Astrocyte of the cerebellum (primary cell): ENCODE measurements around the gene GDPD2.
A peak's percentile ranks its signal among the peaks of the same experiment; 100 is the strongest.

Experiments used
- DNase-seq: peaks from one replicate; pipeline ENCODE4 v3.0.0-alpha.2; 2011; ENCODE audit warnings: low read depth
- H3K4me3 ChIP-seq: 2 replicates; pipeline ENCODE4 v1.5.1; 2011; ENCODE audit warnings: mild to moderate bottlenecking, low read depth, low read length, moderate library complexity
- in situ Hi-C: cut with HindIII; loops from 2 replicates; pipeline ENCODE4 v1.10.0; 2017; ENCODE audit warnings: low sequenced_read_pairs
- TF ChIP-seq, protein P1 (sequence below): IDR thresholded peaks from 2 replicates; pipeline ENCODE4 v1.5.1; 2012; ENCODE audit warnings: low read length, low read depth, moderate library complexity, mild to moderate bottlenecking; ENCODE audit errors: missing control alignments

Gene GDPD2

DNA sequence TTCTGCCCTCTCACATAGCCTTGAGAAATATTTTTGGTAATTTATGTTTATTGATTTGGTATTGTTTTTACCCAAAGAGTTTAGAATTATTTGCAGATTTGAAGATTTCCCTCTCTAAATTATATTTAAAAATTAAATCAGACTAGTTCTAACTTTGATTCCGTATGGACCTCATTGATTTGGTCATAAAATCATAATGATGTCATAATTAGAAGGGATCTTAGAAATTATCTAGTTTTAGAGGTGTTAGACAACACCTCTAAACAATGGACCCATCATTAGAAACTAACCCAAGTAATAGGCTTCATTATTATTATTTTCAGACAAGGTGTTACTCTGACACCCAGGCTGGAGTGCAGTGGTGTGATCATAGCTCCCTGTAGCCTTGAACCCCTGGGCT is 45.6 kb downstream of the GDPD2 start:
- TF ChIP-seq, protein P1, sequence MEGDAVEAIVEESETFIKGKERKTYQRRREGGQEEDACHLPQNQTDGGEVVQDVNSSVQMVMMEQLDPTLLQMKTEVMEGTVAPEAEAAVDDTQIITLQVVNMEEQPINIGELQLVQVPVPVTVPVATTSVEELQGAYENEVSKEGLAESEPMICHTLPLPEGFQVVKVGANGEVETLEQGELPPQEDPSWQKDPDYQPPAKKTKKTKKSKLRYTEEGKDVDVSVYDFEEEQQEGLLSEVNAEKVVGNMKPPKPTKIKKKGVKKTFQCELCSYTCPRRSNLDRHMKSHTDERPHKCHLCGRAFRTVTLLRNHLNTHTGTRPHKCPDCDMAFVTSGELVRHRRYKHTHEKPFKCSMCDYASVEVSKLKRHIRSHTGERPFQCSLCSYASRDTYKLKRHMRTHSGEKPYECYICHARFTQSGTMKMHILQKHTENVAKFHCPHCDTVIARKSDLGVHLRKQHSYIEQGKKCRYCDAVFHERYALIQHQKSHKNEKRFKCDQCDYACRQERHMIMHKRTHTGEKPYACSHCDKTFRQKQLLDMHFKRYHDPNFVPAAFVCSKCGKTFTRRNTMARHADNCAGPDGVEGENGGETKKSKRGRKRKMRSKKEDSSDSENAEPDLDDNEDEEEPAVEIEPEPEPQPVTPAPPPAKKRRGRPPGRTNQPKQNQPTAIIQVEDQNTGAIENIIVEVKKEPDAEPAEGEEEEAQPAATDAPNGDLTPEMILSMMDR = no peak
- DNase-seq = no peak
- in situ Hi-C loops = no loop called here
- no peak overlapping the region for H3K4me3 ChIP-seq

DNA sequence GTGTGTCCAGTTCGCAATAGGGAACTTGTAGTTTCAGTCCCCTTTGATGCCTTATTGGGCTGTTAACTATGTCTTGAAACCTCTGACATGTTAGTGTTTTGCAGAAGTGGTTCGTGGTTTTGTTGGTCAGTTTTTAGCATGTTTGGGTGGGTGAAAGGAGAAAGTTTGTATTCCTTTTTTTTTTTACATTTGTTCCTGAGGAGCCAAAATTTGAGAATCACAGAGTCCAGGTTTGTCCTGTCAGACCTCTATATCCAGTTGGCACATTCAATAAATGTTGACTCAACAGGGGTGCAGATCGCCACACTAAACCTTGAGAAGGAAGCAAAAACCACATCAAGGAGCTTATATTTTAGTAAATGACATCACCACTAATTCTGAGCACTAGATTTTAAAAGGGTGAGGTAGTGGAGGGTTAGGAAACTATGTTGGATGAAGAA is 47.8 kb downstream of the GDPD2 start:
- in situ Hi-C loops = no loop called here
- TF ChIP-seq, protein P1 = no peak

DNA sequence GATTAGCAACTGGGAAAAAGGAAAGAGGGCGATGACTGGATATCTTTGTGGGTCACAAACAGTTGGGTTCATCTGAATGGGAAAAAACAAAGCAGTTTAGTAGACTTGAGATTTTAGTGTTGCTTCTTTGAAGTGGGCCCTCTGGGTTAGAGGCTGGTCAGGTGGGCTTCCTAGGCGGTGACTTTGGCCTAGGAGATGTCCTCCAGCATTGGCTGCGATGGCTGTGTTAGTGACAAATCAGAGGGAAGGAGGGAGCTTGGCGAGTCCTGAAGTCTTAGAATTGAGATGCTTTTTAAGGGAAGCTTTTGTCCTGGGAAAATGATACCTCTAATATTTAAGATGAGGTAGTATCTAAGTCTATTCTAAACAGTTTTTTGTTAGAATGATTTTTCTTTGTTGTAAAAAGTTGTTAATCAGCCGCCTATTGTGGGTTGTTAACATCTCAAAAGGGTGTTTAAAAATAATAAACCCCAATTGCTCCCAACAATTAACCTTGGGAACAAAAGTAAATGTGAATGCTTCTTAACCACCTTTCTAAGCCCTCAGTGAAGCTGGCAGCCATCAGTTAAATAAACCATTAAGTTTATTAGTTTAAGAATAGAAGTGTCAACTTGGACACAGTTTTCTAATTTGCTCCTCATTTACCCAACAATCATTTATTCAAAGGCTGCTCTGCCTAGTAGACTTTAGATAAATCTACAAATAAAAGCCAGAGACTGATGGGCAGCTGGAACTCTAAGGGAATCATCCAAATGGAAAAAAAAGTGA is 53.2 kb downstream of the GDPD2 start:
- in situ Hi-C loops = no loop called here
- no peak for DNase-seq
- H3K4me3 ChIP-seq = no peak overlapping the region
- TF ChIP-seq, protein P1 = no peak

More for the DNA sequence above, 47.8 kb downstream of the GDPD2 start:
- H3K4me3 ChIP-seq = no peak overlapping the region
- DNase-seq = peak; percentile 49

DNA sequence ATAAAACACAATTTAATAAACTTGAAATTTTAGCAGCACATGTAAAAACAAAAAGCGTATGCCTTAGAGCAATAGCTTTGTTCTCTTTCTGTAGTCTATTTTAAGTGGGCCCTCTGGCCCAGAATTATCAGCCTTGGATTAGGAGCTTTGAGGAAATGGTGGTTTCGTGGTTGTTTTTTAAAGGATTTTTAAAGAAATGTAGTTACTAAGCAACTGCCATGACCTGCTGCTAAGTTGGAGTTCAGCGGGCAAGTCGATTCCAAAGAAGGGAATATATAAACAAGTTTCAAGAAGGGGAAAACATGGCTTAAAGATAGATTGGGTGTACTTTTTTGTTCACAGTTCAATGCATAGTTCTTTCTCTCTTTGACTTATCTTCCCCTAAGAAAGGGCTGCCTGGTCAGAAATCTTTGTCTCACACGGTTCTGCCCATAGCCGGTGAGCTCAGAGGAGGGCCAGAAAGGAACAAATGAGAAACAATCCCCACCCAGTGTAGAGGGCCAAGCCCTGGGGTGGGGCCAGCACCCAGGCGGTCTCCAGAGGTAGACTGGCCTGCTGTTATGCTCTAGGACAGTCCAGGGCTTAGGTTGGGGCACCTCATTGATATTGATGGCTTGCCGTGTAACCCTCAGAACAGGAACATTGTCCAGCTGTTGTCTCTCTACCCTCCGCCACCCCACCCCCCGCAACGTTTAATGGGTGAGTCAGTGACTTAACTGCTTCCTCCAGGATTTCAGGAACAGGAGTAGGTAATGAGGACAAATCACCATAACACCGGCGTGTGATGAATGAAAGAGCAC is 54.0 kb downstream of the GDPD2 start:
- TF ChIP-seq, protein P1 = no peak
- no peak for DNase-seq
- H3K4me3 ChIP-seq = no peak overlapping the region
- in situ Hi-C loops = no loop called here

DNA sequence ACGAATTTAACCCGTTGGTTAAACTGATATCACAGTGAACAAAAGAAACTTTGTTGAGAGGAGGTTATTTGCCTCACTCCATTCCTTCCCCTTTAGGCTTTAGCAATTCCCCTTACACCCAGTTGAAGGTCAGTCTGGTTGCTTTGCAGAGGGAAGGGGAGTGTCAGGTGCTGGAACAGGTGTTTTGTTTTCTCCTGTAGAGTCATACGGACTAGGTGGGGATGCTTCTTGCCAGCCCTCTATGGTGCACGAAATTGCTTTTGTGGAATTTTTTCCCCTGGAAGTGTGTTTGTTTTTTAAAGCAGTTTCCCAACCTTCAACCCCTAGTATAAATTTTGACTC is 54.6 kb downstream of the GDPD2 start:
- TF ChIP-seq, protein P1 = no peak
- no peak for DNase-seq
- H3K4me3 ChIP-seq = no peak overlapping the region
- in situ Hi-C loops = no loop called here

DNA sequence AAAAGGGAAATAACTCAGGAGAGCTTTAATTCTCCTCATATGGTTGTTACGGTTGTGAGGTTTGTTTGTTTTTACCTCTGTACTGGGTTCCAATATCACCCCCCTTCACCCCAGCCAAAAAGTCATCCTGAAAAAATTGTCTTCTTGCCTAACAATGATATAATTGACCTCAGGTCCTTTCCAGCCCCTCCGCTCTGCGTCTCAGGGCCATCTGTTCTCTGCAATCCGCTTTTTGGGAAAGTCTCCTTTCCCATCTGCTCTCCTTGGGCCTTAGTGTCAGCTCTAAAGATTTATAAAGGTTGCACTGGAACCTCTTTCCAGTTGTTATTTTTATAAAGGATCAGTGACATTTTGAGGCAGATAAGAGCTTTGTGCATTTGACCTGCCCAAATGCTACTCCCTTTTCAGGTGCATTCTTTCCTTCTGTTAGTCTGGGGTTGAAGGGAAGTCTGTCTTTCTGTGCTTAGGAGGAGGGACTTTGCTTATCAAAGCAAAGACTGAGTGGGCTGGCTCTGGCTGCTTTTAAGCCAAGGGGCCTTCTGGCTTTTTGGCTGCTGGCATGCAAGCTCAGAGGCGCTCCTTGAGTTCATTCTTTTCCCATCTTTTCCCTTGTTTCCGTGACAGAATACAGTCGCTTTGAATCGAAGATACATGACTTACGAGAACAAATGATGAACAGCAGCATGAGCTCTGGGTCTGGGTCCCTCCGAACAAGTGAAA is 55.6 kb downstream of the GDPD2 start:
- DNase-seq = no peak
- TF ChIP-seq, protein P1 = no peak
- H3K4me3 ChIP-seq = no peak overlapping the region
- in situ Hi-C loops = no loop called here
